ENCODE measurements around the gene COMMD3. TPM values are rescaled to one million over a fixed set of nuclear protein-coding genes. Genes with fewer than 3 reads are reported as not detected.

Gene COMMD3
- polyA plus RNA-seq, 3 donors = 44.9 to 140 (median 138) TPM

DNA sequence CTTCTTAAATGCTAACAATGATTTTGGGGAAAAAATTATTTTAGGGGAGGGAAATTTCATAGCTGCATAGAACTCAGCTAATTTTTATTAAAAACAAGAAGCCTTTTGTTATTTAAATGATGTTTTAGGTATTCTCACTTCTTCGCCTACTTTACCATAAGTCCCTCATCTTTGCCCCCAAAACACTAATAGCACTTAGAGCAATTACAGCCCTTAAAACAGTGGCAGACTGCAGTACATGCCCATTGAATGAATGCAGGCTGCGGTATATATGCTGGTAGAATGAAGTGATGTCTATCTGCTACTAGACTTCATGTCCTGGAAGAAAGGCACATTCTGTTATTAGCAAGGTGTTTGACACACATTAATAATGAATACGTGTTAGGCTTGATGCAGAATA lies 26.2 kb downstream of the COMMD3 start:
- Histone ChIP-seq H3K4me3 (replicated peaks in 1 of 3; ENCODE audit: low read depth in 2 of 3, low read length in 3 of 3) (no peak overlapping the region), H3K27ac (ENCODE audit: low read depth in 1 of 2, low read length in 2 of 2) (no peak overlapping the region), H3K4me1 (ENCODE audit: control insufficient read depth in 1 of 2, insufficient read depth in 2 of 2, low read length in 2 of 2) (peaks cover 22 to 28% of the 10 kb centered on the region in 2 donors), H3K27me3 (ENCODE audit: control insufficient read depth in 2 of 2, insufficient read depth in 2 of 2, low read length in 2 of 2) (peaks cover 78 to 90% of the 10 kb centered on the region in 2 donors), H3K9me3 (replicated peaks in 1 of 2; ENCODE audit: control insufficient read depth in 1 of 2, insufficient read depth in 1 of 2, low read length in 2 of 2) (peaks cover 4 to 40% of the 10 kb centered on the region in 2 donors), H3K9ac (ENCODE audit: insufficient read depth, low read length, poor library complexity, severe bottlenecking) (no peak overlapping the region), H3K4me2 (replicated peaks; ENCODE audit: extremely low read depth, low read length, poor library complexity, severe bottlenecking) (no peak overlapping the region), H3K79me2 (ENCODE audit: insufficient read depth, low read length) (no peaks in the 10 kb centered on the region), H3K36me3 (replicated peaks in 1 of 2; ENCODE audit: control insufficient read depth in 1 of 2, insufficient read depth in 2 of 2, low read length in 2 of 2) (no peaks in the 10 kb centered on the region), H2AFZ (ENCODE audit: insufficient read depth, low read depth, low read length, poor library complexity, severe bottlenecking) (no peak overlapping the region), H4K20me1 (ENCODE audit: insufficient read depth, low read length) (no peaks in the 10 kb centered on the region)
- no peak for DNase-seq
- H3K27ac Mint-ChIP-seq = no peak overlapping the region
- H3K36me3 Mint-ChIP-seq = peaks cover 1 to 23% of the 10 kb centered on the region in 2 donors
- H3K4me3 Mint-ChIP-seq = peak overlapping the region in 1 of 2 donors; percentile 94
- intact Hi-C loops (cut with micrococcal nuclease) = loop anchor here (10.0 kb wide), 3 partner anchors 92 to 828 kb away; partner anchors contain the start of gene DNAJC1 (in 1 of the 2)
- H3K27me3 Mint-ChIP-seq (ENCODE audit: low read depth in 3 of 3) = peaks cover 80 to 91% (median 83%) of the 10 kb centered on the region in 3 donors
- H3K9me3 Mint-ChIP-seq = peaks cover 4 to 31% (median 21%) of the 10 kb centered on the region in 7 donors
- no CpG with 5 or more reads among the region's 3 CpGs for WGBS (ENCODE audit: insufficient coverage)
- TF ChIP-seq CTCF (IDR thresholded peaks at IDR 0.05) = no peak
- H3K4me1 Mint-ChIP-seq = peaks cover 34% of the 10 kb centered on the region

GRCh38 chr10:22343731-22344130 lies 27.5 kb downstream of the COMMD3 start:
- H3K4me1 Mint-ChIP-seq = peaks cover 30% of the 10 kb centered on the region
- peaks cover 4 to 29% (median 21%) of the 10 kb centered on the region in 7 donors for H3K9me3 Mint-ChIP-seq
- H3K27me3 Mint-ChIP-seq (ENCODE audit: low read depth in 3 of 3) = peaks cover 75 to 89% (median 81%) of the 10 kb centered on the region in 3 donors
- Histone ChIP-seq H3K4me3 (replicated peaks in 1 of 3; ENCODE audit: low read depth in 2 of 3, low read length in 3 of 3) (no peak overlapping the region), H3K36me3 (replicated peaks in 1 of 2; ENCODE audit: control insufficient read depth in 1 of 2, insufficient read depth in 2 of 2, low read length in 2 of 2) (no peaks in the 10 kb centered on the region), H3K27ac (ENCODE audit: low read depth in 1 of 2, low read length in 2 of 2) (no peak overlapping the region), H3K27me3 (ENCODE audit: control insufficient read depth in 2 of 2, insufficient read depth in 2 of 2, low read length in 2 of 2) (peaks cover 68 to 89% of the 10 kb centered on the region in 2 donors), H2AFZ (ENCODE audit: insufficient read depth, low read depth, low read length, poor library complexity, severe bottlenecking) (no peak overlapping the region), H3K9ac (ENCODE audit: insufficient read depth, low read length, poor library complexity, severe bottlenecking) (no peak overlapping the region), H3K4me2 (replicated peaks; ENCODE audit: extremely low read depth, low read length, poor library complexity, severe bottlenecking) (no peak overlapping the region), H3K4me1 (ENCODE audit: control insufficient read depth in 1 of 2, insufficient read depth in 2 of 2, low read length in 2 of 2) (peaks cover 22 to 28% of the 10 kb centered on the region in 2 donors), H4K20me1 (ENCODE audit: insufficient read depth, low read length) (no peaks in the 10 kb centered on the region), H3K9me3 (replicated peaks in 1 of 2; ENCODE audit: control insufficient read depth in 1 of 2, insufficient read depth in 1 of 2, low read length in 2 of 2) (peaks cover 4 to 32% of the 10 kb centered on the region in 2 donors), H3K79me2 (ENCODE audit: insufficient read depth, low read length) (no peaks in the 10 kb centered on the region)
- H3K36me3 Mint-ChIP-seq = peaks cover 0 to 21% of the 10 kb centered on the region in 2 donors
- DNase-seq = no peak
- no CpG with 5 or more reads among the region's 3 CpGs for WGBS (ENCODE audit: insufficient coverage)
- intact Hi-C loops (cut with micrococcal nuclease) = loop anchor here (10.0 kb wide), 3 partner anchors 91 to 829 kb away; partner anchors contain the start of gene DNAJC1 (in 1 of the 2)
- no peak for TF ChIP-seq CTCF (IDR thresholded peaks at IDR 0.05)
- peak overlapping the region in 1 of 2 donors; percentile 87 for H3K4me3 Mint-ChIP-seq
- no peak overlapping the region for H3K27ac Mint-ChIP-seq
